HepG2 (cell line): Measurements from ENCODE around the gene CDO1. TPM values are rescaled to one million over a fixed set of nuclear protein-coding genes. Genes with fewer than 3 reads are reported as not detected.
A peak's percentile ranks its signal among the peaks of the same experiment; 100 is the strongest.

Experiments
- FOXK2 ChIP-seq: fragments of 450-650 bp; IDR thresholded peaks from 2 replicates; pipeline ENCODE4 v1.6.1; 2016
- FOXO1 ChIP-seq: sonication (generic); formaldehyde crosslinking; IDR thresholded peaks from 2 replicates; pipeline ENCODE4 v1.4.0; 2020; ENCODE audit warnings: missing genetic modification reagents
- GABPB1 ChIP-seq: IDR thresholded peaks from 2 replicates; pipeline ENCODE4 v1.6.1; 2016; ENCODE audit warnings: mild to moderate bottlenecking, missing genetic modification reagents, moderate library complexity, missing compliant biosample characterization
- HNRNPH1 ChIP-seq: fragments of 200-400 bp; formaldehyde crosslinking; optimal IDR thresholded peaks from 2 replicates; pipeline ENCODE3; 2017; ENCODE audit warnings: mild to moderate bottlenecking, low read depth, low read length
- KDM5B ChIP-seq: sonication (generic); formaldehyde crosslinking; IDR thresholded peaks from 2 replicates; pipeline ENCODE4 v1.4.0; 2020; ENCODE audit warnings: missing genetic modification reagents, mild to moderate bottlenecking, borderline replicate concordance
- MATR3 ChIP-seq: sonication (generic); formaldehyde crosslinking; IDR thresholded peaks from 2 replicates; pipeline ENCODE4 v1.4.0; 2020; ENCODE audit warnings: missing genetic modification reagents
- PHF5A ChIP-seq: IDR thresholded peaks from one replicate; pipeline ENCODE4 v1.6.1; 2018; ENCODE audit warnings: low read depth, missing genetic modification reagents; ENCODE audit not compliant: unreplicated experiment
- PHF8 ChIP-seq: sonication (generic); formaldehyde crosslinking; IDR thresholded peaks from 2 replicates; pipeline ENCODE4 v1.5.0; 2020; ENCODE audit warnings: missing genetic modification reagents
- POGZ ChIP-seq: sonication (generic); formaldehyde crosslinking; IDR thresholded peaks from 2 replicates; pipeline ENCODE4 v1.4.0; 2020; ENCODE audit warnings: mild to moderate bottlenecking, missing genetic modification reagents
- PRPF4 ChIP-seq: fragments of 200-400 bp; formaldehyde crosslinking; IDR thresholded peaks from 2 replicates; pipeline ENCODE4 v1.6.1; 2016; ENCODE audit warnings: low read length, low read depth; ENCODE audit not compliant: poor library complexity, severe bottlenecking
- WIZ ChIP-seq: sonication (generic); formaldehyde crosslinking; IDR thresholded peaks from 2 replicates; pipeline ENCODE4 v1.5.1; 2020; ENCODE audit warnings: mild to moderate bottlenecking, missing genetic modification reagents
- ZFP36L2 ChIP-seq: sonication (generic); formaldehyde crosslinking; IDR thresholded peaks from 2 replicates; pipeline ENCODE4 v1.4.0; 2020; ENCODE audit warnings: missing genetic modification reagents
- ZFP37 ChIP-seq: sonication (generic); formaldehyde crosslinking; IDR thresholded peaks from 2 replicates; pipeline ENCODE4 v1.4.0; 2020; ENCODE audit warnings: missing genetic modification reagents, borderline replicate concordance
- ZKSCAN5 ChIP-seq: sonication (generic); formaldehyde crosslinking; IDR thresholded peaks from 2 replicates; pipeline ENCODE4 v1.5.1; 2020; ENCODE audit warnings: mild to moderate bottlenecking, missing genetic modification reagents
- ZNF20 ChIP-seq: sonication (generic); formaldehyde crosslinking; IDR thresholded peaks from 2 replicates; pipeline ENCODE4 v1.4.0; 2020; ENCODE audit warnings: mild to moderate bottlenecking, moderate library complexity, missing genetic modification reagents
- ZNF263 ChIP-seq: sonication (generic); formaldehyde crosslinking; IDR thresholded peaks from 2 replicates; pipeline ENCODE4 v1.4.0; 2020; ENCODE audit warnings: missing genetic modification reagents
- ZNF543 ChIP-seq: sonication (generic); formaldehyde crosslinking; IDR thresholded peaks from 2 replicates; pipeline ENCODE4 v1.4.0; 2020; ENCODE audit warnings: mild to moderate bottlenecking, missing genetic modification reagents
- ZNF790 ChIP-seq: sonication (generic); formaldehyde crosslinking; IDR thresholded peaks from 2 replicates; pipeline ENCODE4 v1.8.0; 2022; ENCODE audit warnings: missing genetic modification reagents, mild to moderate bottlenecking, borderline replicate concordance
- ZNF891 ChIP-seq: sonication (generic); formaldehyde crosslinking; IDR thresholded peaks from 2 replicates; pipeline ENCODE4 v1.5.0; 2020; ENCODE audit warnings: mild to moderate bottlenecking, missing genetic modification reagents
- polyA plus RNA-seq, 8 experiments: library from polyadenylated mRNA; depleted of rRNA in 3 of 8; stranded (reverse) in 7 of 8; unstranded in 1 of 8; fragments of >200 nt; fragmentation: Illumina TruSeq in 4 of 8; extraction: Trizol in 4 of 8; gene quantifications; 2 replicates each; pipeline versions ENCODE4 v1.2.1 to v1.2.3, GENCODE V29; 2011 to 2016; ENCODE audit warnings: low read depth in 4 of 8, missing spikeins in 1 of 8, mixed read lengths in 1 of 8; ENCODE audit not compliant: insufficient read depth in 1 of 8
- total RNA-seq, 5 experiments: library from RNA; depleted of rRNA; stranded (reverse); fragments of >200 nt; fragmentation: Illumina TruSeq; extraction: Trizol; gene quantifications; 2 replicates each; pipeline ENCODE4 v1.2.3, GENCODE V29; 2016; ENCODE audit warnings: low read depth in 1 of 5
- TF ChIP-seq, protein P1 (sequence below): sonication (generic); formaldehyde crosslinking; IDR thresholded peaks from 2 replicates; pipeline ENCODE4 v1.5.1; 2020; ENCODE audit warnings: mild to moderate bottlenecking, missing genetic modification reagents, moderate library complexity
- TF ChIP-seq, protein P2 (sequence below): sonication (generic); formaldehyde crosslinking; IDR thresholded peaks from 2 replicates; pipeline ENCODE4 v1.4.0; 2020; ENCODE audit warnings: missing genetic modification reagents
- TF ChIP-seq, protein P3 (sequence below): sonication (generic); formaldehyde crosslinking; IDR thresholded peaks from 2 replicates; pipeline ENCODE4 v1.4.0; 2020; ENCODE audit warnings: missing genetic modification reagents

Gene CDO1
- total and polyA plus RNA-seq, 2 of the 13 experiments (the other 11 are each of a cell fraction or from before 2014, with no cell fraction given): 3.2 to 4.4 TPM

DNA sequence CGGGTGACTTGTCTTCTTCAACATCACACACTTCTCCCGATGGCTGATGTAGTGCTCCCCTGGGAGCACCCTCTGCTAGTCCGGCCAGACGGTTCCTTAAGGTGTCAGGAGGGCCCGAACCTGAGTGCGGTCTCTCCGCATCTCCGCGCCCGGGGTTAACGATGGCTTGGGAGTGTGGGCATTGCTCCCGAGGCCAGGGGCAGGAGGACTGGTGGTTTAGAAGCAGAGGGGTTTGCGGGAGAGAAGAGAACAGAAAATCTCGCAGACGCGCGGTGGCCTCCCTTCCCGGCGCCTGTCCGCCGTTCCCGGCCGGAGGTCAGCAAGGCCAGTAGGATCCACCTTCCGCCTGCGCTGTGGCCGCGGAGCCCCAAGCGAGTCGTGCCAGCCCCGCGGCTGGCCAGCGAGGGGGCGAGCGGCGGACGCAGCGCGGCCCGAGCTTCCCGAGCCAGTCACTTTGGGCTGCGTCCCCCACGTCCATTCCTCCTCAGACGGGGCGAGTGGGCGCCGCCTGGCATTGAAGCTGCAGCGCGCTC, 700 bp downstream of the CDO1 start (continued):
- TF ChIP-seq, protein P1, sequence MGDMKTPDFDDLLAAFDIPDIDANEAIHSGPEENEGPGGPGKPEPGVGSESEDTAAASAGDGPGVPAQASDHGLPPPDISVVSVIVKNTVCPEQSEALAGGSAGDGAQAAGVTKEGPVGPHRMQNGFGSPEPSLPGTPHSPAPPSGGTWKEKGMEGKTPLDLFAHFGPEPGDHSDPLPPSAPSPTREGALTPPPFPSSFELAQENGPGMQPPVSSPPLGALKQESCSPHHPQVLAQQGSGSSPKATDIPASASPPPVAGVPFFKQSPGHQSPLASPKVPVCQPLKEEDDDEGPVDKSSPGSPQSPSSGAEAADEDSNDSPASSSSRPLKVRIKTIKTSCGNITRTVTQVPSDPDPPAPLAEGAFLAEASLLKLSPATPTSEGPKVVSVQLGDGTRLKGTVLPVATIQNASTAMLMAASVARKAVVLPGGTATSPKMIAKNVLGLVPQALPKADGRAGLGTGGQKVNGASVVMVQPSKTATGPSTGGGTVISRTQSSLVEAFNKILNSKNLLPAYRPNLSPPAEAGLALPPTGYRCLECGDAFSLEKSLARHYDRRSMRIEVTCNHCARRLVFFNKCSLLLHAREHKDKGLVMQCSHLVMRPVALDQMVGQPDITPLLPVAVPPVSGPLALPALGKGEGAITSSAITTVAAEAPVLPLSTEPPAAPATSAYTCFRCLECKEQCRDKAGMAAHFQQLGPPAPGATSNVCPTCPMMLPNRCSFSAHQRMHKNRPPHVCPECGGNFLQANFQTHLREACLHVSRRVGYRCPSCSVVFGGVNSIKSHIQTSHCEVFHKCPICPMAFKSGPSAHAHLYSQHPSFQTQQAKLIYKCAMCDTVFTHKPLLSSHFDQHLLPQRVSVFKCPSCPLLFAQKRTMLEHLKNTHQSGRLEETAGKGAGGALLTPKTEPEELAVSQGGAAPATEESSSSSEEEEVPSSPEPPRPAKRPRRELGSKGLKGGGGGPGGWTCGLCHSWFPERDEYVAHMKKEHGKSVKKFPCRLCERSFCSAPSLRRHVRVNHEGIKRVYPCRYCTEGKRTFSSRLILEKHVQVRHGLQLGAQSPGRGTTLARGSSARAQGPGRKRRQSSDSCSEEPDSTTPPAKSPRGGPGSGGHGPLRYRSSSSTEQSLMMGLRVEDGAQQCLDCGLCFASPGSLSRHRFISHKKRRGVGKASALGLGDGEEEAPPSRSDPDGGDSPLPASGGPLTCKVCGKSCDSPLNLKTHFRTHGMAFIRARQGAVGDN (CRISPR knock-in tag): no peak; the same call in 1 of the 2 replicates
- TF ChIP-seq KDM5B (CRISPR knock-in tag) (no peak), ZNF263 (CRISPR knock-in tag) (peak; percentile 98), ZKSCAN5 (CRISPR knock-in tag) (no peak), ZNF891 (CRISPR knock-in tag) (0 out of 2 replicates have a peak, but pooled peaks have one; percentile 10), FOXO1 (CRISPR knock-in tag) (no peak), HNRNPH1 (no peak), POGZ (no peak), ZFP37 (CRISPR knock-in tag) (no peak), PRPF4 (no peak), PHF8 (CRISPR knock-in tag) (no peak), FOXK2 (no peak), MATR3 (CRISPR knock-in tag) (no peak), ZNF20 (no peak), ZNF543 (no peak), GABPB1 (peak; percentile 25; the same call in 1 of the 2 replicates), ZNF790 (no peak), WIZ (CRISPR knock-in tag) (no peak), PHF5A (CRISPR knock-in tag) (no peak), ZFP36L2 (CRISPR knock-in tag) (no peak)
- TF ChIP-seq, protein P2, sequence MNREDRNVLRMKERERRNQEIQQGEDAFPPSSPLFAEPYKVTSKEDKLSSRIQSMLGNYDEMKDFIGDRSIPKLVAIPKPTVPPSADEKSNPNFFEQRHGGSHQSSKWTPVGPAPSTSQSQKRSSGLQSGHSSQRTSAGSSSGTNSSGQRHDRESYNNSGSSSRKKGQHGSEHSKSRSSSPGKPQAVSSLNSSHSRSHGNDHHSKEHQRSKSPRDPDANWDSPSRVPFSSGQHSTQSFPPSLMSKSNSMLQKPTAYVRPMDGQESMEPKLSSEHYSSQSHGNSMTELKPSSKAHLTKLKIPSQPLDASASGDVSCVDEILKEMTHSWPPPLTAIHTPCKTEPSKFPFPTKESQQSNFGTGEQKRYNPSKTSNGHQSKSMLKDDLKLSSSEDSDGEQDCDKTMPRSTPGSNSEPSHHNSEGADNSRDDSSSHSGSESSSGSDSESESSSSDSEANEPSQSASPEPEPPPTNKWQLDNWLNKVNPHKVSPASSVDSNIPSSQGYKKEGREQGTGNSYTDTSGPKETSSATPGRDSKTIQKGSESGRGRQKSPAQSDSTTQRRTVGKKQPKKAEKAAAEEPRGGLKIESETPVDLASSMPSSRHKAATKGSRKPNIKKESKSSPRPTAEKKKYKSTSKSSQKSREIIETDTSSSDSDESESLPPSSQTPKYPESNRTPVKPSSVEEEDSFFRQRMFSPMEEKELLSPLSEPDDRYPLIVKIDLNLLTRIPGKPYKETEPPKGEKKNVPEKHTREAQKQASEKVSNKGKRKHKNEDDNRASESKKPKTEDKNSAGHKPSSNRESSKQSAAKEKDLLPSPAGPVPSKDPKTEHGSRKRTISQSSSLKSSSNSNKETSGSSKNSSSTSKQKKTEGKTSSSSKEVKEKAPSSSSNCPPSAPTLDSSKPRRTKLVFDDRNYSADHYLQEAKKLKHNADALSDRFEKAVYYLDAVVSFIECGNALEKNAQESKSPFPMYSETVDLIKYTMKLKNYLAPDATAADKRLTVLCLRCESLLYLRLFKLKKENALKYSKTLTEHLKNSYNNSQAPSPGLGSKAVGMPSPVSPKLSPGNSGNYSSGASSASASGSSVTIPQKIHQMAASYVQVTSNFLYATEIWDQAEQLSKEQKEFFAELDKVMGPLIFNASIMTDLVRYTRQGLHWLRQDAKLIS (CRISPR knock-in tag): no peak
- TF ChIP-seq, protein P3, sequence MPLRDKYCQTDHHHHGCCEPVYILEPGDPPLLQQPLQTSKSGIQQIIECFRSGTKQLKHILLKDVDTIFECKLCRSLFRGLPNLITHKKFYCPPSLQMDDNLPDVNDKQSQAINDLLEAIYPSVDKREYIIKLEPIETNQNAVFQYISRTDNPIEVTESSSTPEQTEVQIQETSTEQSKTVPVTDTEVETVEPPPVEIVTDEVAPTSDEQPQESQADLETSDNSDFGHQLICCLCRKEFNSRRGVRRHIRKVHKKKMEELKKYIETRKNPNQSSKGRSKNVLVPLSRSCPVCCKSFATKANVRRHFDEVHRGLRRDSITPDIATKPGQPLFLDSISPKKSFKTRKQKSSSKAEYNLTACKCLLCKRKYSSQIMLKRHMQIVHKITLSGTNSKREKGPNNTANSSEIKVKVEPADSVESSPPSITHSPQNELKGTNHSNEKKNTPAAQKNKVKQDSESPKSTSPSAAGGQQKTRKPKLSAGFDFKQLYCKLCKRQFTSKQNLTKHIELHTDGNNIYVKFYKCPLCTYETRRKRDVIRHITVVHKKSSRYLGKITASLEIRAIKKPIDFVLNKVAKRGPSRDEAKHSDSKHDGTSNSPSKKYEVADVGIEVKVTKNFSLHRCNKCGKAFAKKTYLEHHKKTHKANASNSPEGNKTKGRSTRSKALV: peak; percentile 94
